ENCODE results near the gene AP3B2.

Gene AP3B2

DNA sequence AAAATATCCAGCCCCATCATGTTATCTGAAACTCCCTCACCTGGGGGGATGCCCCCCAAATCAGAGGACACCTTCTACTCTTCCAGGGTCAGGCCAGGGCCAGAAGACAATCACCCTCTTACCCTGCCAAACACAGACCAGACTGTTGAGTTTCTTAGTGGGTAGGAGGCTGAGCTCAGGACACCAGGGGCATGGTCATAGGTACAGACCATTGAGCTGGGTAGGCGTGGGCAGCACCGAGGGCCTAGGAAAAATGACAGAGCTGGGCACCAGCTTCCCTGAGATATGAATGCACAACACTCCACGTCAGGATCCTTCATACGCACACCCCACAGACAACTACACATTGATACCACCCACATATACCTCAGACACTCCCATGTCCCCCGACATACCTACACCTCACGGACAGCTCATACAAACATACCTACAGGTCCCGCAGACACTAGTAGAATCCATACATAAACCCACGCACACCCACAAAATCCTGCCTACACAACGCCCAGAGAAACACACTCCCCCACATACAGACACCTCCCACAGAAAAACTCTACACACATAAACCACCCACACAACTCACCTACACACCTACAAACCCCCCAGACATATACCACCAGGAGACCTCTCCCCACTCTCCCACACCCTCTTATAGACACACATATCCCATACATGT lies 11.8 kb downstream of the AP3B2 start:
- no peak for DNase-seq

GRCh38 chr15:82692171-82692570 lies 17.5 kb downstream of the AP3B2 start:
- no peak for DNase-seq

GRCh38 chr15:82689147-82689546 lies 20.5 kb downstream of the AP3B2 start:
- no peak for DNase-seq

GRCh38 chr15:82688691-82689090 lies 21.0 kb downstream of the AP3B2 start:
- DNase-seq, result no peak

DNA sequence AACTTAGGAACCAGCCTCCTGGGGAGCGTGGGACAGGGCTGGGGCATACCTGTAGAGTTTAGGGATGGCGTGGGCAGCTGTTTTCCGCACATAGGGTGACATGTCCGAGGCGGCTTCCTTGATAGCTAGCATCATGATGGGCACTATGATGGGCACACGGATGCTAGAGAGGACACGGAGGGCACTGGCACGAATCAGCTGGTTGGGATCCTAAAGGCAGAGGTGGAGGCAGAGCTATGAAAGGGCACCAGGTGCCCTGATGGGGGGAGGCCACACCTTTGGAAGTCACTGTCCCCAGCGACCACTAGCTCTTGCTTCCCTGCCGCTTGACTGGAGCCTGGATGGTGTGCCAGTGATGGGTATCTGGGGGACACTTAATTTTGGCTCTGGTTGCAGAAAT lies 28.3 kb downstream of the AP3B2 start:
- DNase-seq, result no peak

DNA sequence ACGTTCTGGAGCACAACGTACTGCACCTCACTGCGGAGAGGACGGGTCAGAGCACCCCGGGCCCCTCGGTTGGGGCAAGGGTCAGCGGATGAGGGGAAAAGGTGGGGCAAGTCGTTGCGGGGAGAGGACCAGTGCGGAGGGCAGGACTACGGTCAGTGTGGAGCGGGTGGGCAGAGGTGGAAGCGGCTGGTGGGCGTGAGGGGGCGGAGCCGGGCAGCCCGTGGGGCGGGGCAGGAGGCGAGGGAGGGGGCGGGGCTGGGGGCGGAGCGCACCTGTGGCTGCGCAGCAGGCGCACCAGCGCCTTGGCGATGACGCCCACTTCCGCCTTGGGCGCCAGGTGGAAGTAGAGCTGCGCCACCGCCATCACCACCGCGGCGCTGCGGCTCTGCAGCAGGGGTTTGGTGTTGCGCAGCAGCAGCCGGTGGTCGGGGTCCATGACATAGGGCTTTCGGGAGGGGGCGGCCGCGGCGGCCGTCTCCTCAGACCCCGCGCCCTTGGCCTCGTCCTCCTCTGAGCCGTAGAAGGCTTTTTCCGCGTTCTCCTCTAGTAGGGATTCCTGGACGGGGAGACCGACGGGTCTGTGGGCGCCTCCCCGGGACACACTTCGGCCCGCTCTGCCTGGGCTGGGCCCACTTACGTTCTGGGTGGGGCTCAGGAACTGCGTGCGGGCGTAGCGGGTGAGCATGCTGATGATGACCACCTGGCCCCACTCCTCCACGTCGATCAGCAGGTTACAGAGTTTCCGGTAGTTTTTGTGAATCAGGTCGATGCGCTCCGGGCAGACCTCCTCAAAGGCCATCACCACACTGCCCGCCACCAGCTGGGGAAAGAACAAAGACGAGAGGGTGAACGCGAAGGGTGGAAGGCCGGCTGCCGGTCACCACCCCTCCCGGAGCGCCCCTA lies 29.2 kb downstream of the AP3B2 start:
- no peak for DNase-seq

DNA sequence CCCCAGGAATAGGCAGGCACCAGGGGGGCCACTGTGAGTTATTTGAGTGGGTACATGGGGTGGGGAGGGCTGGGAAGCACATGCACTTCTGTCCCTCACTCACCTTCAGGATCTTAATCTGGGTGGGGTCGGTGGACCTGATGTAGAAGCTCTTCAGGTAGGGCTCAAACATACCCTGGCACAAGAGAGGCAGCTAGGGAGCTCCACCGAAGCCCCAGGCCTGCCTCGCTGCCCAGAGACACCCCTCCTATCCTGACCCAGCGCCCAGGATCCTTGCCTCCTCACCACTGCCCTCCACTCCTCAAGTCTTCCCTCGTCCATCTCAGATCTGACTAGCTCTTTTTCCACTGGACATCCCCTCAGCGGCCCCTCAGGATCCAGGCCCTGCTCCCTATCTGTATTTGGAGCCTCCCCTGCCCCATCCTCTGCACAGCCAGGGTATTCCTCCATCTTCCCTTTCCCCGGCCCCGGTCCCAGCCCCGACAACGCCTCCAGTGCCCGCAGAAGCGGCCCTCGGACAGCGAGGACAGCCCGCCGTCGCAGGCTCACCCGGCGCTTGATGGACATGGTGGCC lies 30.0 kb downstream of the AP3B2 start:
- no peak for DNase-seq

DNA sequence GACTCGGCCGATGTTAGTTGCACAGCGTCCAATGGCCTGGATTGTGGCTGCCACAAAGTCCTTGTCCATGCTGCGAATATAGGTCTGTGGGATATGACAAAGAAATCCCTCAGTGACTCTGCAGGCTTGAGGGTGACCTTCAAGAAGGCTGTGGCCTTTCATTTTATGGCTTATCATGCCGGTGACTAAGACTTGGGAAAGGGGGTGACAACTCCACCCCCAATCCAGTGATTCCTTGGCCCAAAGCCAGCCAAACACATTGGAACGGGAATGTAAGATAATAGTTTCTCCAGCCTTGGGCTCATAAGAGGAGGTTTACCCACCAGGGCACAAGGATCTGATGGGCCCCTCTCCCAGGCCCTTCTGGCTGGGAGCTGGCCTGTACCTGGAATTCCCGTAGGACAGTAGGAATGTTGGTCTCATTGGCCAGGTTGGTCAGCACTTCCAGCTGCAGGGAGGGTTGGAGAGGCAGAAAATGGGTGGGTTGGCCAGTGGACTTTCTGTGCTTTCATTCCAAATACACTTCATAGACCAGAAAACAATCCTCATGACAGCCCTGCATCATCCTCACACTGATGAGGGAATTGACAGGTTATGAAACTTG lies 31.9 kb downstream of the AP3B2 start:
- DNase-seq, result no peak

GRCh38 chr15:82674873-82675272 lies 34.8 kb downstream of the AP3B2 start:
- DNase-seq, result no peak

DNA sequence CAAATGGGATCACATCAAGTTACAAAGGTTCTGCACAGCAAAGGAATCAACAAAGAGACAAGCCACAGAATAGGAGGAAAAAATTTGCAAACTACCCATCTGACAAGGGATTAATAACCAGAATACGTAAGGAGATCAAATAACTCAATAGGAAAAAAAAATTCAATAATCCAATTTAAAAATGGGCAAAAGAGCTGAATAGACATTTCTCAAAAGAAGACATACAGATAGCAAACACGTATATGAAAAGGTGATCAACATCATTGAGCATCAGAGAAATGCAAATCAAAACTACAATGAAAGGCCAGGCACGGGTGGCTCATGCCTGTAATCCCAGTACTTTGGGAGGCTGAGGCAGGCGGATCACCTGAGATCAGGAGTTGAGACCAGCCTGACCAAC lies 39.0 kb downstream of the AP3B2 start:
- DNase-seq, result no peak

GRCh38 chr15:82666606-82667005 lies 43.1 kb downstream of the AP3B2 start:
- DNase-seq, result no peak

DNA sequence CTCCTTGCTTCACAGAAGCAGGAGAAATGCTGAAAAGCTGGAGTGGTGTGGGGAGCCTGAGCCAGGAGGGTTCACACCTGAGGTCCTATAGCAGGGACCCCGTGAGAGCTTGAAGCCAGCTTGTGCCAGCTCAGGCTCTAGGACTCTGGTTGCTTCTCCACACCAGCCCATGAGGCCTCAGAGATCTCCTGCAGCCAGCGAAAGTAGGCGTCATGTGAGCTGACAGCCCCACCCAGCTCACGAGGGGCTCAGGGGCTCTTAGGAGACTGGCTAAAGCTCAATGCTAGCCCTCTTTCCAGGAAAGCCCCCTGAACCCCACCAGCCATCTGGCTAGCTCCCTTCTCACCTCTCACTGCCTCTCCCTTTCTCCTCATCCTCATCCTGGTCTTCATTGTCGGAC lies 45.7 kb downstream of the AP3B2 start:
- no peak for DNase-seq

DNA sequence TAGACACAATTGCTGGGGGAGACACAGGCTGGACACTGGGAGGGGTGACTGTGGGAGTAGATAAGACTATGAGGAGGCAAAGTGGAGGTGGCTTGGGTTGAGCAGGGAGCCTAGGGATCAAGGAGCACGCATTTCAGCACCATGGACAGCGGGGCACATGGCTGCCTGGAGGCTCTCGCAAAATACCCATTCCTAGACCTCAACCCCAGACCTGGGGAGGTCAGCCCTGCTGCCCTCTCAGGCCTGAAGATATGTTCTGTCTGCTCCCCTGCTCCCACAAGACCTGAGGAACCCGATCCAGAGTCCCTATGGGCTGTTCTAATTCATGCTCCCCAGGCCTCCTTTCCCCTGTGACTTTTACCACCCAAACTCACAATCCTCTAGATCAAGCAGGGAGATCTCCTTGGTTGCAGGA lies 46.5 kb downstream of the AP3B2 start:
- DNase-seq, result peak; percentile 0

DNA sequence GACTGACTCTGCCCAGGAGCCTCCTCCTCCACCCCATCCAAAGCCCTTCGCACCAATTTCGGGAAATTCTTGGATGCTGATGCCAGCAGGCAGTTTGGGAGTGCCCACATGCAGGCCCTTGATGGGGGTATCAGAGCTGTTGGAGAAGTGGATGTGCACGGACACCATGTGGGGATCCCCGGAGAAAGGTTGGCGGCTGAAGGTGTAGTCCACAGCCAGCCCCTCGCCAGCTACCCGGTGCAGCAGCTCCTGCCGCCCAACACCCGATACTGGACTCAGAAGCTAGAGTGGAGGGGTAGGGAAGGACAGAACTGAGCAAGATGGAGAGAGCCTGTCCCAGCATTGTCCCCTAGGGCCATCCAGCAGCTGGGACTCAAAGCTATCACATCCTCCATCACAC lies 47.0 kb downstream of the AP3B2 start:
- DNase-seq, result no peak

GRCh38 chr15:82660378-82660777 lies 49.3 kb downstream of the AP3B2 start:
- no peak for DNase-seq

DNA sequence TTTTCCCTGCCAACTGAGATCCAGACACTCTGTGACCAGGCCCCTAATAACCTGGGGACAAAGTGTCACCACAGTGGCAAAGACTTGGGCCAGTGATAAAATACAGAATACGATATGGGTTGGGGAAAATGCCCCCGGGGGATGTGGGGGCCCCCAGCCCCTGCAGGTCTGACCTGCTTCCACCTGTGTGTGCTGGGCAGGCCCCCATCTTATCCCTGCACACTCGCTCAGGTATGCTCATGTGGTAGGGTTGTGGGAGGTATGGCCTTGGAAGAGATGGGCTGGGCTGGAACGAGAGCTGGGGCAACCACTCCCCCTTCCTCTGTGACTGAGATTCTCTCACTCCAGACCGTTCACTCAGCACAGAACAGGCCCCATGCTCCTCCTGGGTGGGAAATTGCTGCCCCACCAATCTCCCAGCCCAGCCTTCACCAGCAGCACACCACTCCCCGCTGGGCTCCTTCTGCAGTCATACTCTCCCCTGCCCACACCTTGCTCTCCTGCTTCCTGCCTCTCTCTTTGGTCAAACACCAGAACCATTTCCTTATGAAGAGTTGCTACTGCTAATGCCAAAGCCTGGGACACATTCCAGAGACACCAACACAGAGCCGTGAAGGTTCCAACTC lies 52.9 kb downstream of the AP3B2 start:
- DNase-seq, result no peak

- no peak for DNase-seq
Observed at GRCh38 chr15:82655606-82656005, 54.1 kb downstream of the AP3B2 start.

DNA sequence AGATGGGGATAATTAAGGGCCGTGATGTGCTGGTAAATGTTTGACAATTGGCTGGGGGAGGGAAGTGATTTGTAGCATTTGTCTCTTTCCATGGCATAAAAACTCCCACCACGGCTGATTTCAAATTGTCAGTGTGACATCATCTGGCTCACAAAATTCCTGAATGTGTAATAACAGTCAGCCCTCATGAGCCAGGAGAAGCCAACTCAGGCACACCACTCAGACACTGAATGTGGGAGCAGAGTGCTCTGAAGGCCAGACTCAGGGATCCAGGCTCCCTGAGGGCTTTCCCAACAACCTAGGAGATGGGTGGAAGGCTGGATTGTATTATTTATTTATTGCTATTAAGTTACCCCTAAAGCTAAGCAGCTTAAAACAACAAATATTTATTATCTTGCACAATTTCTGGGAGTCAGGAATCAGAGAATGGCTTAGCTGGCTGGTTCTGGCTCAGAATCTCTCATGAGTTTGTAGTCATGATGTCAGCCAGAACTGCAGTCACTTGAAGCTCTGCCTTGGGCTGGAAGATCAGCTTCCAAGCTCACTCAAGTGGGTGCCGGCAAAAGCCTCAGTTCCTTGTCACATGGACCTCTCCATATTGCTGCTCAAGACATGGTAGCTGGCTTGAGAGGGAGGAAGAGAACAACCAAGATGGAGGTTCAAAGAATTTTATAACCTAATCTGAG lies 56.0 kb downstream of the AP3B2 start:
- no peak for DNase-seq

GRCh38 chr15:82651708-82652107 lies 58.0 kb downstream of the AP3B2 start:
- no peak for DNase-seq

- DNase-seq, result no peak
Observed at GRCh38 chr15:82650046-82650670, 59.5 kb downstream of the AP3B2 start.

GRCh38 chr15:82649226-82649999 lies 60.3 kb downstream of the AP3B2 start:
- DNase-seq, result no peak

All from GDM1 (cell line).